Breast epithelium (tissue), 3 donors: ENCODE measurements around the gene PRR20A.
"Not testable (repeated sequence)": the region's sequence is repeated elsewhere in the genome, so short reads cannot be mapped to it uniquely, and the experiment has no call there.

Experiments used
- POLR2A ChIP-seq: fragments of 450-650 bp; IDR thresholded peaks from one replicate; pipeline ENCODE4 v1.6.1; 2016; ENCODE audit warnings: antibody characterized with exemption, mild to moderate bottlenecking, moderate library complexity
- TF ChIP-seq, protein P1 (sequence below), 3 donors: fragments of 450-650 bp; IDR thresholded peaks; one replicate each; pipeline ENCODE4 v1.5.1; 2016 to 2017; ENCODE audit warnings: antibody characterized with exemption in 3 of 3, mild to moderate bottlenecking in 3 of 3, moderate library complexity in 3 of 3

DNA sequence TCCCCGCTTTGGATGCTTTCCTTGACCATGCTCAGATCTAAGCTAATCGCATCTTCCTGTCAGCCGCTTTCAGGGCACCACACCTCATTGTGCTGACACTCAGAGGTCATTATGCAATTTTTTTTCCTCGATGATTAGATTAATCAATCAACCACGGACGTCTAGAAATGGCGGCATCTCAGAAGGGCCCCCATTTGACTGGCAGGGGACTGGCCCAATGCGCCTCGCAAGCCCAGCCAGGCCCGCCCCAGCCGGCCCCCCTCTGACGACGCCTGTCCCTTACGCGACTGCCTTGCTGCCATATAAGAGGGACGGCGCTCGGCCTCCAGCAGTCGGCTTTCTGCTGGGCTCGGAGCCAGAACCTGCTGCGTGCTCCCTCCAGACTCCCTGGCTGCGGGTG, 19.6 kb downstream of the PRR20A start, which contains the start of gene PRR20D:
- TF ChIP-seq POLR2A = not testable (repeated sequence)
- TF ChIP-seq, protein P1, sequence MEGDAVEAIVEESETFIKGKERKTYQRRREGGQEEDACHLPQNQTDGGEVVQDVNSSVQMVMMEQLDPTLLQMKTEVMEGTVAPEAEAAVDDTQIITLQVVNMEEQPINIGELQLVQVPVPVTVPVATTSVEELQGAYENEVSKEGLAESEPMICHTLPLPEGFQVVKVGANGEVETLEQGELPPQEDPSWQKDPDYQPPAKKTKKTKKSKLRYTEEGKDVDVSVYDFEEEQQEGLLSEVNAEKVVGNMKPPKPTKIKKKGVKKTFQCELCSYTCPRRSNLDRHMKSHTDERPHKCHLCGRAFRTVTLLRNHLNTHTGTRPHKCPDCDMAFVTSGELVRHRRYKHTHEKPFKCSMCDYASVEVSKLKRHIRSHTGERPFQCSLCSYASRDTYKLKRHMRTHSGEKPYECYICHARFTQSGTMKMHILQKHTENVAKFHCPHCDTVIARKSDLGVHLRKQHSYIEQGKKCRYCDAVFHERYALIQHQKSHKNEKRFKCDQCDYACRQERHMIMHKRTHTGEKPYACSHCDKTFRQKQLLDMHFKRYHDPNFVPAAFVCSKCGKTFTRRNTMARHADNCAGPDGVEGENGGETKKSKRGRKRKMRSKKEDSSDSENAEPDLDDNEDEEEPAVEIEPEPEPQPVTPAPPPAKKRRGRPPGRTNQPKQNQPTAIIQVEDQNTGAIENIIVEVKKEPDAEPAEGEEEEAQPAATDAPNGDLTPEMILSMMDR (IDR thresholded peaks at IDR 0.05) = not testable (repeated sequence)
